Right atrium auricular region (tissue), 2 donors: ENCODE data around the gene PTMS. TPM values are rescaled to one million over a fixed set of nuclear protein-coding genes. Genes with fewer than 3 reads are reported as not detected.

Experiments used
- DNase-seq: peaks from one replicate; pipeline ENCODE4 v3.0.0-alpha.2; 2019; ENCODE audit warnings: low spot score
- H3K27ac ChIP-seq, 2 donors: fragments of 200-600 bp; sonication (generic); 1 replicate in 1 of 2; 2 replicates in 1 of 2; pipeline ENCODE4 v1.5.1; 2016 to 2019
- H3K27me3 ChIP-seq, 2 donors: fragments of 200-600 bp; sonication (generic); one replicate each; pipeline versions ENCODE4 v1.5.1 to v1.6.0; 2017 to 2019
- H3K36me3 ChIP-seq: fragments of 200-600 bp; sonication (generic); one replicate; pipeline ENCODE4 v1.5.1; 2016
- H3K4me1 ChIP-seq, 2 donors: fragments of 200-600 bp; sonication (generic); one replicate each; pipeline versions ENCODE4 v1.5.1 to v1.6.0; 2017 to 2019
- H3K4me3 ChIP-seq, 2 donors: fragments of 200-600 bp; sonication (generic); 1 replicate in 1 of 2; 2 replicates in 1 of 2; pipeline ENCODE4 v1.5.1; 2017 to 2019; ENCODE audit warnings: mild to moderate bottlenecking in 1 of 2, moderate library complexity in 1 of 2
- H3K9me3 ChIP-seq, 2 donors: fragments of 200-600 bp; sonication (generic); one replicate each; pipeline ENCODE4 v1.5.1; 2019
- CTCF ChIP-seq, 2 donors: fragments of 200-600 bp; sonication (generic); IDR thresholded peaks; one replicate each; pipeline ENCODE4 v1.5.1; 2019; ENCODE audit warnings: antibody characterized with exemption in 2 of 2
- total RNA-seq, 2 donors: library from RNA; depleted of rRNA; stranded (reverse); fragments of >200 nt; gene quantifications; one replicate each; pipeline ENCODE4 v1.1.0, GENCODE V29; 2016

The PTMS gene
- total RNA-seq, 2 donors from 2014 or later: 67.8 to 119 TPM

- peaks cover 6% of the 10 kb centered on the region for H3K36me3 ChIP-seq
- H3K4me3 ChIP-seq: peak overlapping the region in 1 of 2 donors; percentile 80
- TF ChIP-seq CTCF (IDR thresholded peaks at IDR 0.05): no peak
- H3K9me3 ChIP-seq: no peaks in the 10 kb centered on the region
- DNase-seq: no peak
- no peaks in the 10 kb centered on the region for H3K27me3 ChIP-seq
- peaks cover 0 to 64% of the 10 kb centered on the region in 2 donors for H3K4me1 ChIP-seq
- peak overlapping the region; percentile 4 to 88 for H3K27ac ChIP-seq
Measured at GRCh38 chr12:6768990-6769389, 2.8 kb downstream of the PTMS start.

- H3K4me1 ChIP-seq: peaks cover 0 to 61% of the 10 kb centered on the region in 2 donors
Measured at GRCh38 chr12:6769666-6770065, 3.5 kb downstream of the PTMS start.

GRCh38 chr12:6770094-6770493, 3.9 kb downstream of the PTMS start:
- Histone ChIP-seq H3K36me3 (peaks cover 6% of the 10 kb centered on the region), H3K27ac (no peak overlapping the region), H3K27me3 (no peaks in the 10 kb centered on the region), H3K4me3 (no peak overlapping the region), H3K9me3 (no peaks in the 10 kb centered on the region), H3K4me1 (peaks cover 0 to 57% of the 10 kb centered on the region in 2 donors)
- DNase-seq: no peak
- no peak for TF ChIP-seq CTCF (IDR thresholded peaks at IDR 0.05)

More at GRCh38 chr12:6769666-6770065, 3.5 kb downstream of the PTMS start:
- no peak for TF ChIP-seq CTCF (IDR thresholded peaks at IDR 0.05)
- Histone ChIP-seq H3K27ac (no peak overlapping the region), H3K9me3 (no peaks in the 10 kb centered on the region), H3K36me3 (peaks cover 6% of the 10 kb centered on the region), H3K27me3 (no peaks in the 10 kb centered on the region), H3K4me3 (no peak overlapping the region)
- no peak for DNase-seq

GRCh38 chr12:6770600-6770999, 4.4 kb downstream of the PTMS start:
- Histone ChIP-seq H3K4me3 (no peak overlapping the region), H3K27me3 (no peaks in the 10 kb centered on the region), H3K9me3 (no peaks in the 10 kb centered on the region), H3K4me1 (peaks cover 0 to 52% of the 10 kb centered on the region in 2 donors), H3K36me3 (peaks cover 6% of the 10 kb centered on the region), H3K27ac (peak overlapping the region; percentile 17 to 46)
- no peak for TF ChIP-seq CTCF (IDR thresholded peaks at IDR 0.05)
- no peak for DNase-seq

GRCh38 chr12:6771091-6771495, 4.9 kb downstream of the PTMS start:
- Histone ChIP-seq H3K4me1 (peaks cover 0 to 49% of the 10 kb centered on the region in 2 donors), H3K4me3 (no peak overlapping the region), H3K27ac (peak overlapping the region; percentile 17 to 46), H3K9me3 (no peaks in the 10 kb centered on the region), H3K27me3 (no peaks in the 10 kb centered on the region), H3K36me3 (peaks cover 6% of the 10 kb centered on the region)
- DNase-seq: no peak
- no peak for TF ChIP-seq CTCF (IDR thresholded peaks at IDR 0.05)
